HPDE6-E6E7 (cell line): Measurements from ENCODE around the gene ZNF615.
"Not testable (repeated sequence)": the region's sequence is repeated elsewhere in the genome, so short reads cannot be mapped to it uniquely, and the experiment has no call there.

Experiments
- DNase-seq: peaks from one replicate; pipeline ENCODE4 v3.0.0; 2011; ENCODE audit warnings: missing footprints; ENCODE audit errors: extremely low spot score

ZNF615 gene

GRCh38 chr19:52007806-52008557 is at the start of gene ZNF615:
Gene ZNF615 (minus strand): TSS chr19:52008211. CDS start chr19:52003711, 4,500 bp downstream.
- peak; percentile 55 for DNase-seq

- not testable (repeated sequence) for DNase-seq
Measured at GRCh38 chr19:52056480-52056879, 48.5 kb upstream of the ZNF615 start.

DNA sequence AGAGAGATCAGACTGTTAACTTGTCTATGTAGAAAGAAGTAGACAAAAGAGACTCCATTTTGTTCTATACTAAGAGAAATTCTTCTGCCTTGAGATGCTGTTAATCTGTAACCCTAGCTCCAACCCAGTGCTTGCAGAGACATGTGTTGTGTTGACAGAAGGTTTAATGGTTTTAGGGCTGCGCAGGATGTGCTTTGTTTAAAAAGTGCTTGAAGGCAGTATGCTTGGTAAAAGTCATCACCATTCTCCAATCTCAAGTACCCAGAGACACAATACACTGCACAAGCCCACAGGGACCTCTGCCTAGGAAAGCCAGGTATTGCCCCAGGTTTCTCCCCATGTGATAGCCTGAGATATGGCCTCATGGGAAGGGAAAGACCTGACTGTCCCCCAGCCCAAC is 43.7 kb upstream of the ZNF615 start:
- DNase-seq, result not testable (repeated sequence)

GRCh38 chr19:52048555-52049501 is 40.8 kb upstream of the ZNF615 start, which contains the start of gene ZNF432:
Gene ZNF432 (minus strand): TSS chr19:52048838. CDS start chr19:52046868, 1,970 bp downstream.
- DNase-seq, result peak; percentile 88

GRCh38 chr19:52039169-52039568 is 31.2 kb upstream of the ZNF615 start:
- no peak for DNase-seq

DNA sequence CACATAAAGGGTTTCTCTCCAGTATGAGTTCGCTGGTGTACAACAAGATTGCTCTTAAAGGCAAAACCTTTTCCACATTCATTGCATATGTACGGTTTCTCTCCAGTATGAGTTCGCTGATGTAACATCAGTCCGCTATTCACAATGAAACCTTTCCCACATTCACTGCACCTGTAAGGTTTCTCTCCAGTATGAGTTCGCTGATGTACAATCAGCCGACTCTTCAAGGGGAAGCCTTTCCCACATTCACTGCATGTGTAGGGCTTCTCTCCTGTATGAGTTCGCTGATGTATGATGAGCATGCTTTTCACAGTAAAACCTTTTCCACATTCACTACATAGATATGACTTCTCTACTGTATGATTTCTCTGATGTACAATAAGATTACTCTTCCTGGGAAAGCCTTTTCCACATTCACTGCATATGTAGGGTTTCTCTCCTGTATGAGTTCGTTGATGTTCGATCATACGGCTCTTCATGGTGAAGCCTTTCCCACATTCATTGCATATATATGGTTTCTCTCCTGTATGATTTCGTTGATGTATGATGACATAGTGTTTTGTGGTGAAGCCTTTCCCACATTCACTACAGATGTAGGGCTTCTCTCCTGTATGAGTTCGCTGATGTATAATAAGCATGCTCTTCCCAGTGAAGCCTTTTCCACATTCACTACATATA is 26.2 kb upstream of the ZNF615 start:
- DNase-seq, result no peak

GRCh38 chr19:52028780-52029123 is 20.7 kb upstream of the ZNF615 start:
- DNase-seq, result no peak

- peak; percentile 84 for DNase-seq
Measured at GRCh38 chr19:52028027-52028779, 20.2 kb upstream of the ZNF615 start, which contains the start of gene ZNF614. Gene ZNF614 (minus strand): TSS chr19:52028379. CDS start chr19:52025745, 2,634 bp downstream.

- not testable (repeated sequence) for DNase-seq
Measured at GRCh38 chr19:52026255-52026990, 18.4 kb upstream of the ZNF615 start.

GRCh38 chr19:52024478-52024877 is 16.5 kb upstream of the ZNF615 start:
- DNase-seq, result not testable (repeated sequence)

DNA sequence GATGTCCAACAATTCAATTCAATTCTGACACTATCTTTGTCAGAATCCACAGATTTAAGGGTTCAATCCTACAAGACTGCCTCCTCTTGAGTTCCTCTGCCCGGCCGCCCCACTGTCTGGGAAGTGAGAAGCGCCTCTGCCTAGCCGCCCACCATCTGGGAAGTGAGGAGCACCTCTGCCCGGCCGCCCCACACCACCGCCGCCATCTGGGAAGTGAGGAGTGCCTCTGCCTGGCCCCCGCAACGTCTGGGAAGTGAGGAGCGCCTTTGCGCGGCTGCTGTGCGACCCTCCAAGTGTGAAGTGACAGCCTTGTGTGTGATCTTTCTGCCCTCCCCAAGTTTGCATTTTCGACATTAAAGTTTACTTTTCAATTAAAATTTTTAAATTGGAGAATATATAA is 14.2 kb upstream of the ZNF615 start:
- DNase-seq, result no peak

DNA sequence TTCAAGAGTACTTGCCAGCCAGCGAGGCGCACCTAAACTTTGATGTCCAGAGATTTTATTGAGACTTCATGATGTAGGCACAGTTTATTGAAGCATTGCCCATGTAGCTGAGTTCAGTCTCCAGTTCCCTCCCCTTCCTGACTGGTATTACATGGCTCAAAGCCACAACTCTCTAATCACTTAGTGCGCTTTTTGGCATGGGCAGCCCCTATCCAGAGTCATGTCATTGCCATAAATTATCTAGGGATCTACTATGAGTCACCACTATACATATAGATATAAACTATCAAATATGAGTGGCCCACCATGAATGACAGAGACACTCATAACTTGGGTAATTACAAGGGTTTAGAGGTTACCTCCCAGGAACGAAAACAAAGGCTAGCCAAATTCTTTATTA is 12.5 kb upstream of the ZNF615 start:
- no peak for DNase-seq

DNA sequence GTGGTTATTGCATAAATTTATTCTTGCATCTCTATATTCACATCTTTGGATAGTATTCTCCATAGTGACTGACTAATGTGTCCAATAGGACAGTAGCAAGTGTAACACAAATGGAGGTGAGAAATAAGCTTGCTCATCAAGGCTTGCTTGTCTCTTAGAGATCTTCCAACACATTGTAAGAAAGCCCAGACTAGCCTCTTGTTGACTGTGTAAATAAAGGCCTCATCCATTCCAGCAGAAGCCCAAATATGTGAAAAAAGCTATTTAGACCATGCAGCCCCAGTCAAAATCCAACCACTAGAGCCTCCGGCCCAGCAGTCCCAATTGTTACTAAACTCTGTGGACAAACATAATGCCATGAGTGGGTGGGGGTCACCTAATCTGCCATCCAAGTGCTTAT is 2.7 kb upstream of the ZNF615 start:
- DNase-seq, result no peak

DNA sequence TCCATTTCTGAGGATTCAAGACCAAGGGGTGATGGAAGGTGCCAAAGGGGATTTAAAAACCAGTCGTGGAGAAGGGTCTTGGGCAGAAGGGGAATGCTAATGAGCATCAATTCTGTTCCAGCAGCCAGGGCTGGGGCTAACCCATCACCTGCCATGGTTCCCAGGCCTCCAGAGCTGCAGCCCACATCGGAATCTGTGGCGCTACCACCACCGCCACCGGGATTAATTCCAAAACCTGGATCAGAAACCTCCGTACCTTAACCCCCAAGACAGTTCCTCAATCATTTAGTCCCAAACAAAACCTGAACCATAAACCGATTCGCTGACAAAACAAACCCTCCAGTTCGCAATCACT is 583 bp downstream of the ZNF615 start:
- peak; percentile 13 for DNase-seq

DNA sequence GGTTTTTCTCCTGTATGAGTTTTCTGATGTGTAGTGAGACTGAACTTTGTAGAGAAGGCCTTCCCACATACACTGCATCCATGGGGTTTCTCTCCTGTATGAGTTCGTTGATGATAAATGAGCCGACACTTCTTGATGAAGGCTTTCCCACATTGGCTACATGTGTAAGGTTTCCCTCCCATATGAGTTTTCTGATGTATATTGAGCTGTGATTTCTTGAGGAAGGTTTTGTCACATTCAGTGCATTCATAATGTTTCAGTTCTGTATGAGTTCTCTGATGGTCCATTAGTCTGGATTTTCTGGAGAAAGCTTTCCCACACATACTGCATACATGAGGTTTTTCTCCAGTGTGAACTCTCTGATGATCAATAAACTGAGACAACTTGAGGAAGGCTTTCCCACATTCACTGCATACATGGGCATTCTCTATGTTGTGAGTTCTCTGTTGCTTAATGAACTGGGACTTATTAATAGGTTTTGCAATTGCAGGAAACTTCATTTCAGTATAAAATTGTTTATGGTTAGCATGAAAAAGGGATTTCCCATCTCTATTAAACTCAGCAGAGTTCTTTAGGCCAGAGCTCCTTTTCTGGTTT is 13.9 kb downstream of the ZNF615 start:
- no peak for DNase-seq

DNA sequence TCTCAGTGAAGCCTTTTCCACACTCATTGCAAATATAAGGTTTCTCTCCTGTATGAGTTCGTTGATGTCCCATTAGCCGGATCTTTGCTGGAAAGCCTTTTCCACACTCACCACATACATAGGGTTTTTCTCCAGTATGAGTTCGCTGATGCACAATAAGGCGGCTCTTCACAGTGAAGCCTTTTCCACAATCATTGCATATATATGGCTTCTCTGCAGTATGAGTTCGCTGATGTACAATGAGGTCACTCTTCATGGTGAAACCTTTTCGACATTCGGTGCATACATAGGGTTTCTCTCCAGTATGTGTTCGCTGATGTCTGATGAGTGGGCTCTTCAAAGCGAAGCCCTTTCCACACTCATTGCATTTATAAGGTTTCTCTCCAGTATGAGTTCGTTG is 14.6 kb downstream of the ZNF615 start:
- no peak for DNase-seq

DNA sequence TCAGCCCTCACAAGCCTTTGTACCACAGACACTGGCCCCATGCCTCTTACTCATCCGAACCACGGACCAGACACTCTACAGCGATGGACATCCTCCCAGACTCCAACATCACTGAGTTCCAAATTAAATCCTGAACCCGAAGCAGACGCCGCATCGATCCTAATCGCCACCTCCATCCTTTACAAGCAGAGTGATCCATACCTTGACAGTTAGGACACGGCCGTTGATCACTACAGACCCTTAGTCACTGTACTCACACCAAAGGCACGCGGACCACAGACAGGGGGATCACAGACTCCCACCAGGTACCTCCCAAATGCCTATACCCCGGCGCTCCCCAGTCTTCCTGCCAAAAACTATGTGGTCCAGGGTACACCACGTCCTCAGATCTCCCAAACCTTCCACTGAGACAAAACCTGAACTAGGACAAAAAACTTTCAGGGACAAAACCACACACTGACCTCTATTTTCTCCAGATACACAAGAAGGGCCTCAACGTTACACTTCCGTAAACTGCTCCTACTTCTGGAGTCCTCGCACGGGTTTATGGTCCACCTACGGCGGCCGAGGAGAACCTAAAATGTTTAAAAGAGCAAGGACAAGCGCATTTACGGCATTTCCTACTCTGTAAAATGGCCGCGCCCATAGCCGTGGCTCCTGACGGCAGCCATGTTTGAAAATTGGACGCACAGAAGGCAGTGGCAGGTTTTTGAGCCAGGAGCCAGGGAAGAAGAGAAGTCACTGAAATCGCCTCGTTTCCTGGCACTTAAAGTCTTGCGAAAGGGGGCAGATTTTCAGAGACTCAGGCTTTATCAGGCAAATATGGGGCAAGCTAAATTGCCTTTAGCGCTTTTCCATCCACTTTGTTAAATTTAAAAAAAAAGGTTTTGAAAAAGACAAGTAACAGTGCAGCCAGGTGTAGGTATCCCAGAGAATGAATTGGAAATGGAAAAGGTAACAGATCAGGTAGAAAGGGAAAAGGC is 21.4 kb downstream of the ZNF615 start, which contains the start of gene ZNF350:
Gene ZNF350, minus strand, starts transcription at position 532 of the 983 bp plus-strand sequence. CDS start 12,480 bp downstream, outside the sequence.
- DNase-seq, result peak; percentile 82

GRCh38 chr19:51983361-51983760 is 24.6 kb downstream of the ZNF615 start:
- DNase-seq, result no peak

DNA sequence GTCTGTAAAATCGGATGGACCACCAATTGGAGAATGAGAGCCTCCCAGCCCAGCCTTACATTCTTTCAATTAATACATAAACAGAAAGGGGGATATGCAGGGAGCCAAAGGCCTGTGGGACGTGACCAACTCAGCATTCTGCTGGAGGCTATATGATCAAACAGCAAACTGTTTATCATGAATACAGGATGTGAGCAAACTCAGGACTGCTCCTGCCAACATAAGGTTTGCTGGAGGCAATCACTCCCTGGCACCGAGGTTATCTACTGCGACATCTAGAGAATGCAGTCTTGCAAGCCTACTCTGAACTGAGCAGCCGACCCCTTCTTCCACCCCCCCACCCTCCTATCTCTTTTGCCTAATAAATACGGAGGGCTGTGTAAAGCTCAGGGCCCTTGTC is 27.1 kb downstream of the ZNF615 start:
- DNase-seq, result not testable (repeated sequence)
